PC-9 (cell line): ENCODE results near the gene PTPRD. TPM values are rescaled to one million over a fixed set of nuclear protein-coding genes. Genes with fewer than 3 reads are reported as not detected.

Source experiments
- BruUV-seq: library from RNA; stranded (reverse); fragments of 400-500 nt; replicated peaks from 2 replicates; lab custom pipeline; 2021; lab: Mats Ljungman, UMichigan
- CTCF ChIA-PET: fragments of 300-600 bp; sonication (Branson Sonifier 250); formaldehyde crosslinking; loops from one replicate; lab custom pipeline; 2022; ENCODE audit warnings: antibody characterized with exemption; lab: Charles Lee
- POLR2A ChIA-PET: fragments of 300-600 bp; sonication (Branson Sonifier 250); formaldehyde crosslinking; loops from one replicate; lab custom pipeline; 2022; ENCODE audit warnings: antibody characterized with exemption; ENCODE audit not compliant: unreplicated experiment; lab: Charles Lee
- DNase-seq, 2 experiments: peaks; one replicate each; pipeline versions ENCODE4 v3.0.0 to v3.0.0-alpha.2; 2015 to 2022; ENCODE audit warnings: mixed read lengths in 1 of 2
- H2AFZ ChIP-seq: fragments of 200-600 bp; sonication (generic); 2 replicates; pipeline ENCODE4 v1.8.1; 2017; ENCODE audit warnings: antibody characterized with exemption
- H3F3A ChIP-seq: fragments of 200-600 bp; sonication (generic); 2 replicates; pipeline ENCODE4 v1.8.1; 2017; ENCODE audit warnings: antibody characterized with exemption, mild to moderate bottlenecking, low read depth; ENCODE audit not compliant: insufficient read depth
- H3K27ac ChIP-seq: fragments of 200-600 bp; sonication (generic); 2 replicates; pipeline ENCODE4 v1.6.1; 2016; ENCODE audit warnings: mixed run types
- H3K27me3 ChIP-seq: fragments of 200-600 bp; sonication (generic); 2 replicates; pipeline ENCODE4 v1.6.1; 2016; ENCODE audit warnings: low read depth, mixed run types; ENCODE audit not compliant: insufficient read depth
- H3K36me3 ChIP-seq: fragments of 200-600 bp; sonication (generic); 2 replicates; pipeline ENCODE4 v1.6.1; 2016; ENCODE audit warnings: low read depth, mixed run types
- H3K4me1 ChIP-seq: fragments of 200-600 bp; sonication (generic); replicated peaks from 2 replicates; pipeline ENCODE4 v1.6.1; 2016; ENCODE audit warnings: mixed run types; ENCODE audit not compliant: insufficient read depth
- H3K4me2 ChIP-seq: fragments of 200-600 bp; sonication (generic); 2 replicates; pipeline ENCODE4 v1.6.1; 2017; ENCODE audit warnings: mixed run types
- H3K4me3 ChIP-seq: fragments of 200-600 bp; sonication (generic); 2 replicates; pipeline ENCODE4 v1.6.1; 2016; ENCODE audit warnings: mixed run types
- H3K79me2 ChIP-seq: fragments of 200-600 bp; sonication (generic); 2 replicates; pipeline ENCODE4 v1.6.1; 2017; ENCODE audit warnings: low read depth, mixed run types
- H3K9me2 ChIP-seq: fragments of 200-600 bp; sonication (generic); 2 replicates; pipeline ENCODE4 v1.8.1; 2017; ENCODE audit warnings: mild to moderate bottlenecking; ENCODE audit not compliant: insufficient read depth
- H3K9me3 ChIP-seq: fragments of 200-600 bp; sonication (generic); 2 replicates; pipeline ENCODE4 v1.8.1; 2016; ENCODE audit warnings: low read depth; ENCODE audit not compliant: insufficient read depth
- H4K20me1 ChIP-seq: fragments of 200-600 bp; sonication (generic); 2 replicates; pipeline ENCODE4 v1.8.1; 2017; ENCODE audit not compliant: insufficient read depth
- EZH2 ChIP-seq: fragments of 200-600 bp; sonication (generic); IDR thresholded peaks from 2 replicates; pipeline ENCODE4 v1.8.0; 2017; ENCODE audit warnings: antibody characterized with exemption, low read depth
- intact Hi-C: fragments of 100-400 bp; cut with micrococcal nuclease; formaldehyde crosslinking; loops from one replicate; pipeline ENCODE4 v1.10.0; 2022; ENCODE audit not compliant: unreplicated experiment
- total RNA-seq: library from RNA; stranded (reverse); gene quantifications from 2 replicates; pipeline ENCODE4 v1.2.3, GENCODE V29; 2021
- TF ChIP-seq, protein P1 (sequence below): fragments of 200-600 bp; sonication (generic); conservative IDR thresholded peaks from 2 replicates; pipeline ENCODE4 v1.6.1; 2017; ENCODE audit warnings: mixed run types, antibody characterized with exemption, mild to moderate bottlenecking, moderate library complexity

PTPRD gene
- total RNA-seq, 1 experiment from 2014 or later = not detected

GRCh38 chr9:8643464-8643863 lies 1969.3 kb downstream of the PTPRD start:
- Histone ChIP-seq H3K27me3 (no peaks in the 10 kb centered on the region), H3K4me2 (no peak overlapping the region), H3K79me2 (no peaks in the 10 kb centered on the region), H3K9me3 (no peaks in the 10 kb centered on the region), H3K27ac (no peak overlapping the region), H3K36me3 (no peaks in the 10 kb centered on the region), H2AFZ (no peak overlapping the region), H3K4me3 (no peak overlapping the region), H4K20me1 (no peaks in the 10 kb centered on the region), H3K4me1 (no peaks in the 10 kb centered on the region), H3F3A (no peaks in the 10 kb centered on the region), H3K9me2 (no peaks in the 10 kb centered on the region)
- intact Hi-C loops = no loop called here
- ChIA-PET POLR2A (no interaction called here), CTCF (no interaction called here)
- BruUV-seq = no TSS peak
- no peak for DNase-seq
- TF ChIP-seq EZH2 = no peak
- TF ChIP-seq, protein P1, sequence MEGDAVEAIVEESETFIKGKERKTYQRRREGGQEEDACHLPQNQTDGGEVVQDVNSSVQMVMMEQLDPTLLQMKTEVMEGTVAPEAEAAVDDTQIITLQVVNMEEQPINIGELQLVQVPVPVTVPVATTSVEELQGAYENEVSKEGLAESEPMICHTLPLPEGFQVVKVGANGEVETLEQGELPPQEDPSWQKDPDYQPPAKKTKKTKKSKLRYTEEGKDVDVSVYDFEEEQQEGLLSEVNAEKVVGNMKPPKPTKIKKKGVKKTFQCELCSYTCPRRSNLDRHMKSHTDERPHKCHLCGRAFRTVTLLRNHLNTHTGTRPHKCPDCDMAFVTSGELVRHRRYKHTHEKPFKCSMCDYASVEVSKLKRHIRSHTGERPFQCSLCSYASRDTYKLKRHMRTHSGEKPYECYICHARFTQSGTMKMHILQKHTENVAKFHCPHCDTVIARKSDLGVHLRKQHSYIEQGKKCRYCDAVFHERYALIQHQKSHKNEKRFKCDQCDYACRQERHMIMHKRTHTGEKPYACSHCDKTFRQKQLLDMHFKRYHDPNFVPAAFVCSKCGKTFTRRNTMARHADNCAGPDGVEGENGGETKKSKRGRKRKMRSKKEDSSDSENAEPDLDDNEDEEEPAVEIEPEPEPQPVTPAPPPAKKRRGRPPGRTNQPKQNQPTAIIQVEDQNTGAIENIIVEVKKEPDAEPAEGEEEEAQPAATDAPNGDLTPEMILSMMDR = no peak

DNA sequence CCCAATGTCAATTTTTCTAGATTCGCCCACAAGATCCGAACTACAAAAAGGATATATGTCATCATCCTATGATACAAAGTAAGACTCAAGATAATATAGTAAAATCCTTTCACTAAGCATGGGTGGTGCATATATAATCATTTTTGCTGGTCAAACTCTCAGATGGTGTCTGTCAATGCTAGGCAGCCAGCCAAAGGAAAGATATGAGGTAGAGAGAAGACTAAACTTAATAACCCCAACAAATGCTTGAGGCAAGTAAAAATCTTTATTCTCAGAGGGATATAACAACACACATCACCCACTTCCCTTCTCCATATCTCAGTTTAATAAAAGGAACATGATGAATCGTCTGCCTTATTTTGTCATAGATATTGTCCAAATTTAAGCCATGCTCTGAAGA lies 1972.0 kb downstream of the PTPRD start:
- Histone ChIP-seq H3K4me2 (no peak overlapping the region), H3K27me3 (no peaks in the 10 kb centered on the region), H3K79me2 (no peaks in the 10 kb centered on the region), H3F3A (no peaks in the 10 kb centered on the region), H3K4me3 (no peak overlapping the region), H3K36me3 (no peaks in the 10 kb centered on the region), H3K4me1 (no peaks in the 10 kb centered on the region), H3K9me3 (no peaks in the 10 kb centered on the region), H4K20me1 (no peaks in the 10 kb centered on the region), H3K9me2 (no peaks in the 10 kb centered on the region), H2AFZ (no peak overlapping the region), H3K27ac (no peak overlapping the region)
- no peak for DNase-seq
- TF ChIP-seq EZH2 = no peak
- TF ChIP-seq, protein P1 = no peak
- intact Hi-C loops = no loop called here
- no TSS peak for BruUV-seq
- CTCF ChIA-PET = no interaction called here
- POLR2A ChIA-PET = no interaction called here

- H3K9me2 ChIP-seq = no peaks in the 10 kb centered on the region; the same call in 1 of the 2 replicates
- H3K4me1 ChIP-seq = no peaks in the 10 kb centered on the region
- H3K79me2 ChIP-seq = no peaks in the 10 kb centered on the region
- POLR2A ChIA-PET = no interaction called here
- TF ChIP-seq EZH2 = no peak
- TF ChIP-seq, protein P1 = no peak
- no peaks in the 10 kb centered on the region for H3K36me3 ChIP-seq
- no peaks in the 10 kb centered on the region for H3K27me3 ChIP-seq
- intact Hi-C loops = no loop called here
- no peak overlapping the region for H3K4me2 ChIP-seq
- no peaks in the 10 kb centered on the region for H3K9me3 ChIP-seq
- H2AFZ ChIP-seq = no peak overlapping the region
- no peak overlapping the region for H3K27ac ChIP-seq
- BruUV-seq = no TSS peak
- no peak for DNase-seq
- CTCF ChIA-PET = no interaction called here
- H4K20me1 ChIP-seq = no peaks in the 10 kb centered on the region
- H3F3A ChIP-seq = no peaks in the 10 kb centered on the region
- H3K4me3 ChIP-seq = no peak overlapping the region
Observed at GRCh38 chr9:8637626-8638025, 1975.2 kb downstream of the PTPRD start.
